ENCODE data around the gene CLIC4. TPM values are rescaled to one million over a fixed set of nuclear protein-coding genes. Genes with fewer than 3 reads are reported as not detected.

CLIC4 gene
- total RNA-seq, 6 experiments from 2014 or later = 517 to 729 (median 548) TPM

- Mint-ChIP-seq H3K27me3 (ENCODE audit: insufficient read depth) (peaks cover 5% of the 10 kb centered on the region), H3K9me3 (no peaks in the 10 kb centered on the region), H3K4me1 (ENCODE audit: low read depth) (peaks cover 32% of the 10 kb centered on the region), H3K36me3 (ENCODE audit: low read depth) (no peaks in the 10 kb centered on the region), H3K27ac (no peak overlapping the region), H3K4me3 (no peak overlapping the region)
- no peak for TF ChIP-seq CTCF (IDR thresholded peaks at IDR 0.05)
- DNase-seq = no peak
Measured at GRCh38 chr1:24865168-24865567, 119.9 kb downstream of the CLIC4 start.

GRCh38 chr1:24865587-24865986, 120.3 kb downstream of the CLIC4 start:
- no peak overlapping the region for H3K27ac Mint-ChIP-seq
- no peak overlapping the region for H3K4me3 Mint-ChIP-seq
- no peaks in the 10 kb centered on the region for H3K9me3 Mint-ChIP-seq
- DNase-seq = no peak
- TF ChIP-seq CTCF (IDR thresholded peaks at IDR 0.05) = no peak
- peaks cover 32% of the 10 kb centered on the region for H3K4me1 Mint-ChIP-seq (ENCODE audit: low read depth)
- H3K36me3 Mint-ChIP-seq (ENCODE audit: low read depth) = no peaks in the 10 kb centered on the region
- peaks cover 5% of the 10 kb centered on the region for H3K27me3 Mint-ChIP-seq (ENCODE audit: insufficient read depth)

- Mint-ChIP-seq H3K36me3 (ENCODE audit: low read depth) (no peaks in the 10 kb centered on the region), H3K27ac (no peak overlapping the region), H3K4me1 (ENCODE audit: low read depth) (peaks cover 32% of the 10 kb centered on the region), H3K27me3 (ENCODE audit: insufficient read depth) (peaks cover 6% of the 10 kb centered on the region), H3K4me3 (no peak overlapping the region), H3K9me3 (no peaks in the 10 kb centered on the region)
- DNase-seq = no peak
- TF ChIP-seq CTCF (IDR thresholded peaks at IDR 0.05) = no peak
Measured at GRCh38 chr1:24866211-24867083, 121.2 kb downstream of the CLIC4 start.

- DNase-seq = no peak
- Mint-ChIP-seq H3K4me3 (no peak overlapping the region), H3K27ac (no peak overlapping the region), H3K9me3 (no peaks in the 10 kb centered on the region), H3K36me3 (ENCODE audit: low read depth) (no peaks in the 10 kb centered on the region), H3K27me3 (ENCODE audit: insufficient read depth) (peaks cover 6% of the 10 kb centered on the region), H3K4me1 (ENCODE audit: low read depth) (peaks cover 32% of the 10 kb centered on the region)
- TF ChIP-seq CTCF (IDR thresholded peaks at IDR 0.05) = no peak
Measured at GRCh38 chr1:24867084-24867870, 122.0 kb downstream of the CLIC4 start.

GRCh38 chr1:24868016-24868875, 123.0 kb downstream of the CLIC4 start:
- DNase-seq = no peak
- H3K27ac Mint-ChIP-seq = no peak overlapping the region; the same call in 1 of the 2 replicates
- TF ChIP-seq CTCF (IDR thresholded peaks at IDR 0.05) = no peak
- peaks cover 6% of the 10 kb centered on the region for H3K27me3 Mint-ChIP-seq (ENCODE audit: insufficient read depth)
- H3K4me3 Mint-ChIP-seq = no peak overlapping the region
- H3K4me1 Mint-ChIP-seq (ENCODE audit: low read depth) = peaks cover 32% of the 10 kb centered on the region
- no peaks in the 10 kb centered on the region for H3K9me3 Mint-ChIP-seq
- H3K36me3 Mint-ChIP-seq (ENCODE audit: low read depth) = no peaks in the 10 kb centered on the region
